Lung (tissue), 12 donors: ENCODE data around the gene MSL2. TPM values are rescaled to one million over a fixed set of nuclear protein-coding genes. Genes with fewer than 3 reads are reported as not detected.
"Not testable (repeated sequence)": the region's sequence is repeated elsewhere in the genome, so short reads cannot be mapped to it uniquely, and the experiment has no call there.

Experiments
- ATAC-seq: fragments of 200-7000 bp; cut with Tn5 transposase; one replicate; pipeline ENCODE4 v1.9.1; 2020; ENCODE audit warnings: moderate number of reproducible peaks; ENCODE audit not compliant: insufficient read depth, low FRiP score
- DNase-seq, 3 donors: peaks; one replicate each; pipeline ENCODE4 v3.0.0-alpha.2; 2013 to 2017
- H3K27ac ChIP-seq, 2 donors: one replicate each; pipeline ENCODE4 v1.5.1; 2013; ENCODE audit warnings: mild to moderate bottlenecking in 2 of 2, moderate library complexity in 2 of 2, control low read depth in 1 of 2, inconsistent platforms in 1 of 2, low read depth in 1 of 2, low read length in 1 of 2
- H3K27me3 ChIP-seq, 3 donors: one replicate each; pipeline ENCODE4 v1.5.1; 2013; ENCODE audit warnings: low read length in 2 of 3; ENCODE audit not compliant: control insufficient read depth in 3 of 3, insufficient read depth in 3 of 3
- H3K36me3 ChIP-seq, 4 donors: one replicate each; pipeline ENCODE4 v1.5.1; 2013; ENCODE audit warnings: low read length in 4 of 4, mild to moderate bottlenecking in 1 of 4, moderate library complexity in 1 of 4; ENCODE audit not compliant: control insufficient read depth in 4 of 4, insufficient read depth in 4 of 4
- H3K4me1 ChIP-seq, 5 donors: one replicate each; pipeline ENCODE4 v1.5.1; 2013; ENCODE audit warnings: low read length in 5 of 5, mild to moderate bottlenecking in 2 of 5, moderate library complexity in 1 of 5; ENCODE audit not compliant: control insufficient read depth in 5 of 5, insufficient read depth in 5 of 5
- H3K4me3 ChIP-seq: one replicate; pipeline ENCODE4 v1.5.1; 2013; ENCODE audit warnings: mild to moderate bottlenecking, control low read depth, moderate library complexity
- H3K9ac ChIP-seq, 2 donors: one replicate each; pipeline ENCODE4 v1.5.1; 2013; ENCODE audit warnings: low read length in 2 of 2, control low read depth in 1 of 2; ENCODE audit not compliant: insufficient read depth in 1 of 2
- H3K9me3 ChIP-seq, 4 donors: one replicate each; pipeline ENCODE4 v1.5.1; 2013; ENCODE audit warnings: low read length in 3 of 4, mild to moderate bottlenecking in 1 of 4, moderate library complexity in 1 of 4; ENCODE audit not compliant: control insufficient read depth in 4 of 4, insufficient read depth in 3 of 4
- CTCF ChIP-seq: IDR thresholded peaks from 2 replicates; pipeline ENCODE4 v1.5.1; 2012; ENCODE audit warnings: mild to moderate bottlenecking; ENCODE audit errors: control extremely low read depth, extremely low read depth
- WGBS, 2 donors: extraction: QIAGEN DNeasy Blood & Tissue Kit; methylation state at CpG; one replicate each; pipeline ENCODE4 v1.1.7; 2013; 5-methylcytosine and 5-hydroxymethylcytosine counted together
- polyA plus RNA-seq, 2 donors: library from polyadenylated mRNA; stranded (reverse); fragments of 200-250 nt; gene quantifications; one replicate each; pipeline ENCODE4 v1.2.1, GENCODE V29; 2013
- total RNA-seq, 2 donors: library from RNA; depleted of rRNA in 1 of 2; stranded (reverse); fragments of >200 nt in 1 of 2; gene quantifications; one replicate each; pipeline ENCODE4 v1.2.1, GENCODE V29; 2014 to 2021
- donor health status: control.
- donor health status: control.
- donor health status: Bipolar disorder and iron deficiency.
- donor health status: healthy.
- donor health status: DM: yes; HTN: yes; CAD: no.

MSL2 gene
- total and polyA plus RNA-seq, 4 donors, result 5.4 to 44.0 (median 20.1) TPM

- ATAC-seq (no peak), DNase-seq (no peak)
- WGBS, 2 donors, result 63 to 69% methylated on average over 7 of the region's 7 CpGs
- H3K27me3 ChIP-seq, result no peaks in the 10 kb centered on the region
- H3K9ac ChIP-seq, result no peak overlapping the region
- TF ChIP-seq CTCF, result no peak
- H3K36me3 ChIP-seq, result peaks cover 0 to 2% (median 0%) of the 10 kb centered on the region in 4 donors
- H3K4me1 ChIP-seq, result no peaks in the 10 kb centered on the region
- no peak overlapping the region for H3K27ac ChIP-seq
- H3K4me3 ChIP-seq, result no peak overlapping the region
- H3K9me3 ChIP-seq, result no peaks in the 10 kb centered on the region
These were observed 60.9 kb downstream of the MSL2 start for GRCh38 chr3:136135039-136135802.

GRCh38 chr3:136134091-136134490, 62.0 kb downstream of the MSL2 start:
- H3K9ac ChIP-seq, result no peak overlapping the region
- H3K9me3 ChIP-seq, result no peaks in the 10 kb centered on the region
- no peaks in the 10 kb centered on the region for H3K27me3 ChIP-seq
- 92 to 98% methylated on average over 1 of the region's 1 CpG for WGBS, 2 donors
- peaks cover 0 to 1% (median 0%) of the 10 kb centered on the region in 4 donors for H3K36me3 ChIP-seq
- DNase-seq (no peak), ATAC-seq (no peak)
- no peak for TF ChIP-seq CTCF
- H3K27ac ChIP-seq, result no peak overlapping the region
- no peak overlapping the region for H3K4me3 ChIP-seq
- H3K4me1 ChIP-seq, result no peaks in the 10 kb centered on the region

- H3K9ac ChIP-seq, H3K36me3 ChIP-seq, DNase-seq, H3K9me3 ChIP-seq, H3K27ac ChIP-seq, H3K4me3 ChIP-seq, H3K4me1 ChIP-seq, ATAC-seq, H3K27me3 ChIP-seq: not testable (repeated sequence)
- 93 to 96% methylated on average over 3 of the region's 3 CpGs for WGBS, 2 donors
These were observed 64.5 kb downstream of the MSL2 start for GRCh38 chr3:136131647-136132046.

- Histone ChIP-seq H3K36me3 (peaks cover 0 to 10% (median 1%) of the 10 kb centered on the region in 4 donors), H3K4me3 (no peak overlapping the region), H3K9ac (no peak overlapping the region), H3K9me3 (peaks cover 0 to 3% (median 0%) of the 10 kb centered on the region in 4 donors), H3K27ac (no peak overlapping the region), H3K4me1 (no peaks in the 10 kb centered on the region), H3K27me3 (no peaks in the 10 kb centered on the region)
- ATAC-seq, result no peak
- no peak for TF ChIP-seq CTCF
- DNase-seq, result no peak
- 86% methylated on average over 4 of the region's 4 CpGs for WGBS, 2 donors
These were observed 74.1 kb downstream of the MSL2 start for GRCh38 chr3:136122006-136122405.
